LNCaP clone FGC (cell line): ENCODE data around the gene RNU1-2.
"Not testable (repeated sequence)": the region's sequence is repeated elsewhere in the genome, so short reads cannot be mapped to it uniquely, and the experiment has no call there.

Source experiments
- DNase-seq: peaks from one replicate; pipeline ENCODE4 v3.0.0-alpha.2; 2011; ENCODE audit warnings: low read depth
- H3K4me3 ChIP-seq: 2 replicates; pipeline ENCODE4 v1.5.1; 2011; ENCODE audit warnings: mild to moderate bottlenecking, low read depth, low read length, control low read depth

The RNU1-2 gene

DNA sequence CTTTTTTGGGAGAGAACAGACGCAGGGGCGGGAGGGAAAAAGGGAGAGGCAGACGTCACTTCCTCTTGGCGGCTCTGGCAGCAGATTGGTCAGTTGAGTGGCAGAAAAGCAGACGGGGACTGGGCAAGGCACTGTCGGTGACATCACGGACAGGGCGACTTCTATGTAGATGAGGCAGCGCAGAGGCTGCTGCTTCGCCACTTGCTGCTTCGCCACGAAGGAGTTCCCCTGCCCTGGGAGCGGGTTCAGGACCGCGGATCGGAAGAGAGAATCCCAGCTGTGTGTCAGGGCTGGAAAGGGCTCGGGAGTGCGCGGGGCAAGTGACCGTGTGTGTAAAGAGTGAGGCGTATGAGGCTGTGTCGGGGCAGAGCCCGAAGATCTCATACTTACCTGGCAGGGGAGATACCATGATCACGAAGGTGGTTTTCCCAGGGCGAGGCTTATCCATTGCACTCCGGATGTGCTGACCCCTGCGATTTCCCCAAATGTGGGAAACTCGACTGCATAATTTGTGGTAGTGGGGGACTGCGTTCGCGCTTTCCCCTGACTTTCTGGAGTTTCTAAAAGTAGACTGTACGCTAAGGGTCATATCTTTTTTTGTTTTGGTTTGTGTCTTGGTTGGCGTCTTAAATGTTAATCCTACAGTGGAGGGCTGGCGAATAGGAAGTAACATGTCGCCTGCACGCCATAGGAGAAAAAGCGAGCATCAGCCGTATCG, at the start of gene RNU1-2:
Gene RNU1-2, plus strand, starts transcription at position 383 of the 718 bp plus-strand sequence.
- DNase-seq: peak; percentile 95

DNA sequence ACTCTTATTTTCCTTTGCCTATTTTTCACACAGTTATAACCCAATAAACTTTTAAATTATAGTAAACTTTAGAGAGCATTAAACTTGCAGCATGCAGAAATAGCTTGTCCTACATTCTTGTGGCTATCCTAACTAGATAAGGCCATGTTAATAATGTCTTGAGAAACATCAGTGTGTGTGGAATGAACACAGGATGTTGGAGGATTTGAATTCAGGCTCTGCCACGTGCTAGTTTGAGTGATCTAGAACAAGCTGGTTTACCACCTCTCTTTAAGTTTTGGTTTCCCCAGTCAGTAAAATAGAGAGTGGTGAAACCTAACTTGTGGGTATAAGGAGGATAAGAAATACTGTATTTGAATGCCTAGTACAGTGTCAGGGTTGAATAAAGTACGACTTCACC, 39.6 kb upstream of the RNU1-2 start:
- not testable (repeated sequence) for H3K4me3 ChIP-seq, DNase-seq

More for the DNA sequence above, at the start of gene RNU1-2:
- H3K4me3 ChIP-seq: peak within 1 kb of the TSS; percentile 38

DNA sequence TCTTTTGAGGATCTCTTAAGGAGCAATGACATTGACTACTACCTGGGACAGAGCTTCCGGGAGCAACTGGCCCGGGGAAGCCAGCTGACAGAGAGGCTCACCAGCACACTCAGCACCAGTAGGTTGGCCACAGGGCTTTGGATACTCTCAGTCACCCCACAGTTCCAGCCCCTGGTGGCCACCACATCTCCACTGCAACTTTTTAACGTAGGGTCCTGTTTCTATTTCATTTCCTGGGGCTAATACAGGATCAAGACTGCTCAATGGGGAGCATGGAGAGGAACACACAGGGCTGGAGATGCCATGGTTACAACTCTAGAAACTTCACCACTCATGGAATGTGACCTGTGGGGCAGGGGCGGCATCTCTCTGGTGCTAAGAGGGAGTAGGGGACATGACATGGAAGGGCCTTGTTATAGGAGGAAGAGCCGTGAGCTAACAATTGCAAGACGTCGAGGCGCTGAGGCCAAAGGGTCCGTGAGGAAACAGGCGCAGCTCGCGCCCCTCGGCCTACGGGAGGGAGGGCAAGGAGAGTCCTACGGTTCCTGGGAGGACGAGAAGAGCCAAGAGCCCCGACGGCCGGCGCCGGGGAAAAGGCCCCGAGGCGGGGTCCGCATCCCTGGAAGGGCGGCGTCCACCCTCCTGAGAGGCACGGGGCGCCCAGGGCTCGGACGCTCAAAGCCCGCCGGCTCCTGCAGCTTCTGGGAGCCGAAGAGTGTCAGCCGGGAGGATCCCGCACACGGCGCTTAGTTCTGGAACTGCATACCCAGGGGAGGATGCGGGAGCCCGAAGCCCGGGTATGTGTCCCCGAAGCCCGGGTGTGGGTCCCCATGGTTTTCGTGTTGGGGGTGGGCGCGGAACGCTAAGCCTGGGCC, 36.4 kb upstream of the RNU1-2 start:
- DNase-seq, H3K4me3 ChIP-seq: not testable (repeated sequence)

DNA sequence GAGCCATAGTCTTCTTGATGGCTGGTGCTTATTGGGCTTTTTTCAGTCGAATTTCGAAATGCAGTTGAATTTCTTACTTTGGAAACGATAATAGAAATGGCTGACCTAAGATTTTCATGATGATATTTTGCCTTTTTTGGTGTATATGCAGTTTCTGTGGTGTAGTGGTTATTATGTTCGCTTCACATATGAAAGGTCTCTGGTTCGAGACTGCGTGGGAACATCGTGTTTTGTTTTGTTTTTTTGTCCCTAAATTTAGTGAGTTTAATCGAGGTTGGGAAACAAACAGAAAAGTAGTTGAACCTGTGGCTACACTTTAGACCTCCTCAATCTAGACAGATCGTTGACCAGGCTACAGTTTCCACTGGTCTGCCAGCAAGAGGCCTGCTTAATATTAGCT, 35.7 kb upstream of the RNU1-2 start:
- not testable (repeated sequence) for H3K4me3 ChIP-seq, DNase-seq

DNA sequence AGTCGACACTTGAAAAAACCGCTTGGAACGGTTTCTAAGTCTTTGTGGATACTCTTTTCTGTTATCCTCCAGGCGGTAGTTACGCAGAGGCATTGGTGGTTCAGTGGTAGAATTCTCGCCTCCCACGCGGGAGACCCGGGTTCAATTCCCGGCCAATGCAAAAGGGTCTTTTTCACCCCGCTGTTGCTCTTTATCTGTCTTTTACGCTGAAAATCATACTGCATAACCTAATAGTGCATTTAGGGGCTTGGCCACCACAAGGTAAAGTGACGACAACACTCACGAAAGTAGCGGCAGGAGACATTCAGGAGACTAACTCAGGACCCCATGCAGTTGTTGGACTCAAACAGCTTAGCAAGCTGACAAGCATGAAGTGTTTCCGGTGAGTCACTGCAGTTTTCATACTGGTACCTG, 33.9 kb upstream of the RNU1-2 start:
- H3K4me3 ChIP-seq, DNase-seq: not testable (repeated sequence)

DNA sequence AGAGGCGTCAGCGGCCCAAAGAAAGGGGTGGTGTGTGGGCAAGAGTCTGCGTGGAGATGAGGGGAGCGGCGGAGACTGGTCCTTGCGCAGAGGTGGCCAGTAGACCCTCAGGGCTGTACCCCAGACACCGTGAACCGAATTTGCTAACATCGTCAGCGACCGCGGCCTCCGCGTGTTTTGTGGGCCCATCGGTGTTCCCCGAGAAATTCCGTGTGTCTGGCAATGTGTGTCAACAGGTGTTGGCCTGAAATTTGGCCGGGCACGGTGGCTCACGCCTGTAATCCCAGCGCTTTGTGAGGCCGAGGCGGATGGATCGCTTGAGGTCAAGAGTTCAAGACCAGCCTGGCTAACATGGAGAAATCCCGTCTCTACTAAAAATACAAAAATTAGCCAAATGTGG, 33.4 kb upstream of the RNU1-2 start:
- DNase-seq, H3K4me3 ChIP-seq: not testable (repeated sequence)

DNA sequence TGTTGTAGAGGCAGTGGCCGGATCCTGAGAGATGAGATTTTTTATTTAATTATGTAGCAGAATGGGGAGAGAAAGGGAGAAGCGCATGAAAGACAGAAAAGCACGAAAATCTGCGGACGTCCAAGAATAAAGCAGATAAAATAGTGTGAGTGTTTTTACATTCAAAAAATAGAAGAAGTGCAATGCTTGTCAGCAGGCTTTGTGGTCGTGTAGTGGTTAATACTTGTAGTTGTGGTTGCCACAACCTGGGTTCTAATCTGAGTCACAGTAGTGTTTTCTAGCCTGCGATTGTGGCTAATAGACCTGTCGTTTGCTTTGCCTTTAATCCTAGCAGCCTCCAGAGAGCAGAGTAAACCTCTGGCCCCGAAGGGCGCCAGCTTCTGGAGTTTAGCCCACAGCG, 32.8 kb upstream of the RNU1-2 start:
- not testable (repeated sequence) for DNase-seq, H3K4me3 ChIP-seq

DNA sequence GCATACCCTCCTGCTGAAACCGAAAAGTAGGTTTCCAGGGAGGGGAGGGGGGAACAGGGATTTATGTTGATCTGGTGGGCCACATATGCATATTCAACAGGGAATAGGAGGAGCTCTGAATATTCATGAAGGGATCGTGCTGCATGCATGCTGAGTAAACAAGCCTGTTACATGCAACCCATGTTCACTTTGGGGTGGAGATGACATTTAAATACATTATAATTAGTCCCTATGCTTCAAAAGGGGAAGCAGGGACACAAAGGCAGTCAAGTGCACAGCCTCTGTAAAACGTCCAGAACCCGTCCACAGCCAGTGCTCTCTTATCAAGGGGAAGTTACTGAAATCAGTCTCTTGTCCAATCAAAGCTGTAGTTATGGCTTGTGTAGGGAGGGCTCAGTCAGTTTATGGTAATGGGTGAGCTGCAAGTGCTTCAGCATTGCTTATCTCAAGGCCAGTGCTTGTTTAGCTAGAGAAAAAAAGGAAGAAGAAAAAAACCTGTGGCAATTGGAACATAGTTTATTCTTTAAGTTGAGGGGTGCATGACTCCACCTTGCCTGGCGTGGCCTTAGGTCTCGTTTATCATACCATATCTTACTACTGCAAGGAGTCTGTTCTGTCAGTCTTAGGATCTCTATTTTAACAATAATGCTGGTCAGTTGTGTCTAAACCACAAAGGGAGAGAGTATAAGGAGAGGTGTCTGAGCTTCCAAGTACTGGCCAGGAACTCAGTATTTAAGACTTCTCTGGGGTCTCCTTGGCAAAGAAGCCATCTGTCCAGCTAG, 28.7 kb upstream of the RNU1-2 start:
- H3K4me3 ChIP-seq, DNase-seq: not testable (repeated sequence)

DNA sequence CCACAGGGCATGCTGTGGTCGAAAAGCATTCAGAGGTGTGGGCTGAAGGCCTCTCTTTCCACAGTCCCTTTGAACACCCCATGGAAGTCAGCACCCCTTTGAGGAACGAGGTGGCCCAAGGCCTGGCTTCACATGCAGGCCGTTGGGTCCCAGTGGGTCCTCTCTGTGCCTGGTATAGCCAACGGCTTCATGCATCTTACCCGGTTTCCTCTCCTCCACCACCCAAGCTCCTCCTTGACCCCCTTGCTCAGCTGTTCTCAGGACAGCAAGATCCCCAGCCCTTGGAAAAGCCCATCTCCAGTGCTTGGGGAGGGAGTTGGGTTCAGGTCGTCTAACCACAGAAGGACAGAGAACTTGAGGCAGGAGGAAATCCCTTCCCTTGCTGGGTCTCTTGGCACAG, 27.0 kb upstream of the RNU1-2 start:
- DNase-seq, H3K4me3 ChIP-seq: not testable (repeated sequence)

DNA sequence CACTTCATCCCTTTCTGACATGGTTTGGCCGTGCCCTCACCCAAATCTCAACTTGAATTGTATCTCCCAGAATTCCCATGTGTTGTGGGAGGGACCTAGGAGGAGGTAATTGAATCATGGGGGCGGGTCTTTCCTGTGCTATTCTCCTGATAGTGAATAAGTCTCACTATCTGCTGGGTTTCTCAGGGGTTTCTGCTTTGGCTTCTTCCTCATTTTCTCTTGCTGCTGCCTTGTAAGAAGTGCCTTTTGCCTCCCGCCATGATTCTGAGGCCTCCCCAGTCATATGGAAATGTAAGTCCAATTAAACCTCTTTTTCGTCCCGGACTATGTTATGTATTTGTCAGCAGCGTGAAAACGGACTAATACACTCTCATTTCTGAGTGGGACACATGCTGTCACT, 25.8 kb upstream of the RNU1-2 start:
- DNase-seq, H3K4me3 ChIP-seq: not testable (repeated sequence)

DNA sequence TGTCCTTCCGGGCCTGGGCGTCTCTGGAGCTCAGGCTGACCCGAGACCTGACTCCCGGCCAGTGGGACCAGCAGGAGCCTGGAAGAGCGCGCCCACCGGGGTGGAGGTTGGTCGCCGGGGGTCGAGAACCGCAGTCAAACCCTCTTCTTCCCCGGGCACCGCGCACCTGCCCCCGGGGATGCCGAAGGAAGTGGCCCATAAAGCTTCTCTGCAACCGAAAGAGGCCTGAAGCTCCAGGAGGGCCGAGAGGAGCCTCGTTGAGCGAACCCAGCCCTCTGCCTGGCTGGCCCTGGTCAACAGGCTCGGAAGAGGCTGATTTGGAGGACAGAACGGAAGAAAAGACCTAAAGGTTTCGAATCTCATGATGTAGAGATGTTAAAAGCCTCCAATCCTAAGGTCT, 24.6 kb upstream of the RNU1-2 start:
- H3K4me3 ChIP-seq, DNase-seq: not testable (repeated sequence)

DNA sequence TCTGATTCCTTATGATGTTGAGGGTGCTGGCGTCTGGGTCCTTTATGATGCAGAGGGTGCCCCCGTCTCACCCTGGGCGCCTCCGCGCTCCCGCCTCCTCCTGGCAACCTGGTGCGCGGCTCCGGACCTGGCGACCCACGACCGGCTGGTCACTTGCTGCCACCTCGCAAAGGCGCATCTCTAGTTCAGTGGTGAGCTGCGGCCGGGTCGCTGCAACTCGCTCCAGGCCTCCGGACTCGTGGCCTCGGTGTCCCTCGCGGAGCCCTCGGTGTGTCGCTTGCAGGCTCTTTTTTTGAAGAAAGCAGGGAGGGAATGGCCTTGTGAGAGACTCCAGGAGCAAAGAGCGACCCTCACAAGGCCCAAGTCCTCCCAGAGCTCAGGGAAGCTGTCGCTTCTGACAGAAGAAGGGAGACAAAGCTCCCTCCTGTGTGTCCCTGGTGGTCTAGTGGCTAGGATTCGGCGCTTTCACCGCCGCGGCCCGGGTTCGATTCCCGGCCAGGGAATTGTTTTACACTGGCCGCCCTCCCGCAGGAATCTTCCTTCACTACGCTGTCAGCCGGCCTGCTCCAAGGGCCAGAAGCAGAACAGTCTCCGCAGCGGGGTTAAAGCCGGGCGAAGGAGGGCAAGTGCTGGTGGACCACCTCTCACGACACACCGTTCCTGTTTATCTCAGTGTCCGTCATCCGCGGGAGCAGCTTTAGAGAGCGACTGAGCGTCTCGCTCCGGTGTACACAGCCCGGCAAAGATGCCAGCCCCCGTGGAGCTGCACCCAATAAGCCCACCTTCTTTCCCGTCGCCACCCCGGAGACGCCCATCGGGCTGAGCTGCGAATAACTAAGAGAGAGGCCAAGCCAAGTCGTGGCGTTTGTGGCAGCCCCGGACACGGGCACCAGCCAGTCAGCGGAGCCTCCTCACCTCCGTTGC, 23.4 kb upstream of the RNU1-2 start:
- not testable (repeated sequence) for DNase-seq, H3K4me3 ChIP-seq

DNA sequence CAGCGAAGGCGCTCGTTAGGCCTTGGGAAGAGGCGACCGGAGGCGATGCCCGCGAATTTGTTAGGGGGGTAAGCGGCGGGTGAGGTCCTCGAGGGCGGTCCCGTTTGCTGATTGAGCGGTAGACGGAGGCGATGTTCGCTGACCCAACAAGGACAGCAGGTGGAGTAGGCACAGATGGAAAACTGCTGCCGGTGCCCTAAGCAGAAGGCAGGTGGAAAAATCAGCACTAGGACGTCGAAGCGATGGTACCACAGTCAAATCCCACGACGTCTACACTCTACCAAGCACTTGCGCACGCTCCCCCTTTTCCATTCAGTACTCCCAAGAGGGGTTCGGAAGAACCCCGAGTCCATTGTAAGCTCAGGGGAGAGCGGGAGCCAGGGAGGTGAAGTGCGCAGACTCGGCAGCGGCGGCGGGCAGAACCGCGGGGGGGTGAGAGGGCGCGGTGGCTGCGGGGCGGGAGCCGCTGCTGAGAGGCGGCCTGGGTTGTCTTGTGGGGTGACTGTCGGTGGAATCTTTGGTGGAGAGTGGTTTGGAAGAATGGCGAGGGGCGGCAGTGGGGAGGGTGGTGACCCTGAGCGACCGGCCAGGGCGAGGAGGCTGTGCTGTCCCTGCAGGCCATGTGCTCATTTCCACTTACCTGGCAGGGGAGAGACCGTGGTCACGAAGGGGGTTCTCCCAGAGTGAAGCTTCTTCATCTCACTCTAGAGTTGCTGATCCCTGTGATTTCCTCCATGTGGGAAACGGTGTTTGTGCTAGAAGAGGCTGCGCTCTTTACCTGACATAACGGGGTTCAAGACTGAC, 22.5 kb upstream of the RNU1-2 start:
- DNase-seq, H3K4me3 ChIP-seq: not testable (repeated sequence)

DNA sequence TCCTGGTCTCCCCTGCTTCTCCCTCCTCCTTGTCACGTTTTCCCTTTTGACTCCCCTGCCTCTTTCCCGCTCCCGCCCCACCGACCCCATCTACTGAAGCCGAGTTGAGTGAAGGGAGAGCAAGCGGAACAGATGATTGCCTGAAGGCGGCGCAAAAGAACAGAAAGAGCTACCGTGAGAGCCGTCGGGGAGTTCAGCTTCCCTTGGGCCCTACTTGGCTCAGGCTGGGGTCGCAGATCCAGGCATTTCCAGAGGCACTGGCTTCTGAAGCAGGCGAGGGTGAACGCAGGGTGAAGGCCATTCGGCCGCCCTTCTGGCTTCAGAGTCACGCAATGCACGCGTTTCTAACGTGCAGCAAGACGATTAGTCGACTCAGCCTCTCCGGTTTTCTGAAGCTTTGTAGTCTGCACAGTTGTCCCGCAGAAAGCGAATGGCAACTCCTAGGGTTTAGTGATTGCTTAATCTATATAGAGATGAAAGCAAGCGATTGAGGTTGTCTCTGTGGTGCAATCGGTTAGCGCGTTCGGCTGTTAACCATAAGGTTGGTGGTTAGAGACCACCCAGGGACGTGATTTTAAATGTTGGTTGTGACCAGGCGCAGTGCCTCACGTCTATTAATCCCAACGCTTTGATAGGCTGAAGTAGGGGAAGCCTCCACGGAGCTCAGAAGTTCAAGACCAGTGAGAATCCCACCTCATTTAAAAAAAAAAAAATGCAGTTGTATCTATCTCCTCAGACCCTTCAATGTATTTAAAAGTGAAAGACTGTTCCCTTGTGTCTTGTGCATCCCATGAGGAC, 20.6 kb upstream of the RNU1-2 start:
- DNase-seq, H3K4me3 ChIP-seq: not testable (repeated sequence)

DNA sequence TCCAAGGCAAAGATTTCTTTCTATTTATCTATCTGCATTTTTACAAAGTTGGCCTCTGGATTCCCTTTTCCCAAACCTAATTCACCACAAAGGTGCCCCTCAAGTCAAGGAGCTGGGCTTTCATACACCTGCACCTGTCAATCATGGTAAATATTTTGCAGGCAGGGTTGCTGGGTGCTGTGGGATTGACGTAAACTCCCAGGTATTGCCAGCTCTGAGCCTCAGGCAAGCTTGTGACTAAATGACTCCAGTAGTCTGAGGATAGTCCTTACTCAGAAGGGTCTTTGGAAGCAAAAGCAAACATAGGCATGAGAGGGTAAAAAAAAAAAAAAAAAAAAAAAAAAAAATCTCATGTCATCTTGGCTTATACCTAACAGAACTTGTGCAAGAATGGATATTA, 14.0 kb upstream of the RNU1-2 start:
- DNase-seq, H3K4me3 ChIP-seq: not testable (repeated sequence)
